ENCODE data around the gene CLNK. TPM values are rescaled to one million over a fixed set of nuclear protein-coding genes. Genes with fewer than 3 reads are reported as not detected.

The CLNK gene
- total RNA-seq, 2 donors from 2014 or later: not detected

GRCh38 chr4:10571909-10572308 is 112.7 kb downstream of the CLNK start:
- Mint-ChIP-seq H3K4me3 (no peak overlapping the region), H3K9me3 (peaks cover 4% of the 10 kb centered on the region), H3K27me3 (ENCODE audit: insufficient read depth) (peaks cover 5% of the 10 kb centered on the region), H3K4me1 (peaks cover 12% of the 10 kb centered on the region), H3K36me3 (ENCODE audit: low read depth) (no peaks in the 10 kb centered on the region), H3K27ac (no peak overlapping the region)
- Histone ChIP-seq H3K9me3 (ENCODE audit: control insufficient read depth, low read length) (peaks cover 7% of the 10 kb centered on the region), H3K4me3 (ENCODE audit: low read length) (no peak overlapping the region), H3K27ac (ENCODE audit: low read depth, low read length) (no peak overlapping the region), H3K36me3 (ENCODE audit: control insufficient read depth, insufficient read depth, low read length) (no peaks in the 10 kb centered on the region), H3K4me1 (ENCODE audit: control insufficient read depth, insufficient read depth, low read length) (no peaks in the 10 kb centered on the region), H3K9ac (ENCODE audit: extremely low read depth, low read length, poor library complexity, severe bottlenecking) (no peak overlapping the region), H3K27me3 (ENCODE audit: control insufficient read depth, insufficient read depth, low read length, poor library complexity, severe bottlenecking) (no peaks in the 10 kb centered on the region)
- DNase-seq: no peak
- TF ChIP-seq CTCF (conservative IDR thresholded peaks at IDR 0.05): no peak
- WGBS, 2 experiments (ENCODE audit: insufficient coverage in 1 of 2, insufficient read length in 1 of 2): 67 to 89% methylated on average over 1 to 2 of the region's 2 CpGs

DNA sequence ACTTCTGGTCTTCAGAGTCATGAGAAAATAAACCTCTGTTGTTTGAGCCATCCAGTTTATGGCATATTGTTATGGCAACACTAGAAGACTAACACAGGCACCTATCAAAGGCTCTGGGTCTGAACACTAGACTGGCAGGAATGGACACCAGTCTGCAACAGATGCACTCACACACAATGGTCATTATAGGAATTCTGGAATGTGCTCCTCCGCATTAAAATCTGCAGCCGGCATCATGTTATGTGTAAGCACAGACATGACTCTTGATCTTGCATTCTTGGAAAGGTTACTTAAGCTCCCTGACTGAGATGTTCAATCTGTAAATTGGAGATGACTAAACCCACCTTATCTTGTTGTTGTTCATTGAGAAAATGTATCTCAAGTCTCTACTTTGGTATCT is 115.1 kb downstream of the CLNK start:
- H3K27ac Mint-ChIP-seq: no peak overlapping the region
- DNase-seq: no peak
- 96 to 100% methylated on average over 2 of the region's 2 CpGs for WGBS, 2 experiments (ENCODE audit: insufficient coverage in 1 of 2, insufficient read length in 1 of 2)
- Histone ChIP-seq H3K27me3 (ENCODE audit: control insufficient read depth, insufficient read depth, low read length, poor library complexity, severe bottlenecking) (no peaks in the 10 kb centered on the region), H3K36me3 (ENCODE audit: control insufficient read depth, insufficient read depth, low read length) (no peaks in the 10 kb centered on the region), H3K9me3 (ENCODE audit: control insufficient read depth, low read length) (no peaks in the 10 kb centered on the region), H3K4me1 (ENCODE audit: control insufficient read depth, insufficient read depth, low read length) (no peaks in the 10 kb centered on the region), H3K4me3 (ENCODE audit: low read length) (no peak overlapping the region), H3K9ac (ENCODE audit: extremely low read depth, low read length, poor library complexity, severe bottlenecking) (no peak overlapping the region), H3K27ac (ENCODE audit: low read depth, low read length) (no peak overlapping the region)
- no peaks in the 10 kb centered on the region for H3K9me3 Mint-ChIP-seq
- no peaks in the 10 kb centered on the region for H3K36me3 Mint-ChIP-seq (ENCODE audit: low read depth)
- H3K27me3 Mint-ChIP-seq (ENCODE audit: insufficient read depth): no peaks in the 10 kb centered on the region
- H3K4me1 Mint-ChIP-seq: peaks cover 12% of the 10 kb centered on the region
- TF ChIP-seq CTCF (conservative IDR thresholded peaks at IDR 0.05): no peak
- no peak overlapping the region for H3K4me3 Mint-ChIP-seq

DNA sequence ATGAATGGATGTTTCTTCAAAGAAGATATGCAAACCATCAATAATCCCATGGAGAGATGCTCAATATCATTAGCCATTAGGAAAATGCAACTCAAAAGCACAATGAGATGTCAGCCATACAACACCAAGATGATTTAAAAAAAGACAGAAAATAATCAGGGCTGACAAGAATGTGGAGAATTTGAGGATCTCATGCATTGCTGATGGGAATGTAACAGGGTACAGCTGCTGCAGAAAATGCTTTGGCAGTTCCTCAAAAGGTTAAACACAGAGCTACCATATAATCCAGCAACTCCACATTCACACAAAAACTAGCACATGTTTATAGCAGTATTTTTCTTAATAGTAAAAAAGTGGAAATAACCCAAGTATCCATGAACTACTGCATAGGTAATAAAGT is 116.8 kb downstream of the CLNK start:
- H3K27me3 Mint-ChIP-seq (ENCODE audit: insufficient read depth): no peaks in the 10 kb centered on the region
- no peaks in the 10 kb centered on the region for H3K4me1 ChIP-seq (ENCODE audit: control insufficient read depth, insufficient read depth, low read length)
- no peaks in the 10 kb centered on the region for H3K4me1 Mint-ChIP-seq
- no peaks in the 10 kb centered on the region for H3K36me3 Mint-ChIP-seq (ENCODE audit: low read depth)
- no peaks in the 10 kb centered on the region for H3K9me3 ChIP-seq (ENCODE audit: control insufficient read depth, low read length)
- no peak overlapping the region for H3K27ac Mint-ChIP-seq
- no peak overlapping the region for H3K9ac ChIP-seq (ENCODE audit: extremely low read depth, low read length, poor library complexity, severe bottlenecking)
- H3K4me3 ChIP-seq (ENCODE audit: low read length): no peak overlapping the region
- H3K27ac ChIP-seq (ENCODE audit: low read depth, low read length): no peak overlapping the region
- no peaks in the 10 kb centered on the region for H3K9me3 Mint-ChIP-seq
- H3K36me3 ChIP-seq (ENCODE audit: control insufficient read depth, insufficient read depth, low read length): no peaks in the 10 kb centered on the region
- H3K27me3 ChIP-seq (ENCODE audit: control insufficient read depth, insufficient read depth, low read length, poor library complexity, severe bottlenecking): no peaks in the 10 kb centered on the region
- no peak for TF ChIP-seq CTCF (conservative IDR thresholded peaks at IDR 0.05)
- no peak overlapping the region for H3K4me3 Mint-ChIP-seq
- DNase-seq: no peak
